SJSA1 (cell line): Measurements from ENCODE around the gene CARMIL3. TPM values are rescaled to one million over a fixed set of nuclear protein-coding genes. Genes with fewer than 3 reads are reported as not detected.
"Not testable (repeated sequence)": the region's sequence is repeated elsewhere in the genome, so short reads cannot be mapped to it uniquely, and the experiment has no call there.

ENCODE experiments used
- DNase-seq, 2 experiments: peaks; one replicate each; pipeline ENCODE4 v3.0.0-alpha.2; 2015 to 2020; ENCODE audit warnings: low spot score in 2 of 2, low read depth in 1 of 2
- H3K27ac ChIP-seq: fragments of 250-450 bp; sonication (Bioruptor Pico); 2 replicates; pipeline ENCODE4 v1.5.1; 2020; ENCODE audit warnings: mild to moderate bottlenecking, moderate library complexity
- H3K27me3 ChIP-seq: fragments of 250-450 bp; sonication (Bioruptor Pico); replicated peaks from 2 replicates; pipeline ENCODE4 v1.5.1; 2020; ENCODE audit warnings: mild to moderate bottlenecking, moderate library complexity
- H3K36me3 ChIP-seq: fragments of 250-450 bp; sonication (Bioruptor Pico); 2 replicates; pipeline ENCODE4 v1.5.1; 2020; ENCODE audit warnings: mild to moderate bottlenecking
- H3K4me1 ChIP-seq: fragments of 250-450 bp; sonication (Bioruptor Pico); replicated peaks from 2 replicates; pipeline ENCODE4 v1.6.1; 2021; ENCODE audit warnings: mild to moderate bottlenecking
- H3K4me3 ChIP-seq: fragments of 250-450 bp; sonication (Bioruptor Pico); 2 replicates; pipeline ENCODE4 v1.5.1; 2020; ENCODE audit warnings: mild to moderate bottlenecking
- H3K9me3 ChIP-seq: fragments of 250-450 bp; sonication (Bioruptor Pico); replicated peaks from 2 replicates; pipeline ENCODE4 v1.5.1; 2020; ENCODE audit warnings: mild to moderate bottlenecking
- total RNA-seq: library from RNA; depleted of rRNA; stranded (reverse); fragments of >200 nt; shearing (Covaris generic); gene quantifications from 2 replicates; pipeline ENCODE4 v1.2.3, GENCODE V29; 2014

CARMIL3 gene
- total RNA-seq, 1 experiment from 2014 or later: not detected

DNA sequence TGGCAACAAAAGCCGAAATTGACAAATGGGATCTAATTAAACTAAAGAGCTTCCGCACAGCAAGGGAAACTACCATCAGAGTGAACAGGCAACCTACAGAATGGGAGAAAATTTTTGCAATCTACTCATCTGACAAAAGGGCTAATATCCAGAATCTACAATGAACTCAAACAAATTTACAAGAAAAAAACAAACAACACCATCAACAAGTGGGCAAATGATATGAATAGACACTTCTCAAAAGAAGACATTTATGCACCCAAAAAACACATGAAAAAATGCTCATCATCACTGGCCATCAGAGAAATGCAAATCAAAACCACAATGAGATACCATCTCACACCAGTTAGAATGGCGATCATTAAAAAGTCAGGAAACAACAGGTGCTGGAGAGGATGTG lies 22.1 kb upstream of the CARMIL3 start:
- H3K27me3 ChIP-seq, DNase-seq, H3K4me3 ChIP-seq: not testable (repeated sequence)

DNA sequence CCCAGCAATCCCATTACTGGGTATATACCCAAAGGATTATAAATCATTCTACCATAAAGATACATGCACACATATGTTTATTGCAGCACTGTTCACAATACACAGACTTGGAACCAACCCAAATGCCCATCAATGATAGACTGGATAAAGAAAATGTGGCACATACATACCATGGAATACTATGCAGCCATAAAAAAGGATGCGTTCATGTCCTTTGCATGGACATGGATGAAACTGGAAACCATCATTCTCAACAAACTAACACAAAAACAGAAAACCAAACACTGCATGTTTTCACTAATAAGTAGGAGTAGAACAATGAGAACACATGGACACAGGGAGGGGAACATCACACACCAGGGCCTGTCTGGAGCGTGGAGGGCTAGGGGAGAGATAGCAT lies 20.5 kb upstream of the CARMIL3 start:
- H3K27me3 ChIP-seq, H3K27ac ChIP-seq, DNase-seq, H3K36me3 ChIP-seq, H3K4me3 ChIP-seq, H3K4me1 ChIP-seq, H3K9me3 ChIP-seq: not testable (repeated sequence)

More for the DNA sequence above, 22.1 kb upstream of the CARMIL3 start:
- not testable (repeated sequence) for H3K27ac ChIP-seq, H3K9me3 ChIP-seq, H3K36me3 ChIP-seq, H3K4me1 ChIP-seq

DNA sequence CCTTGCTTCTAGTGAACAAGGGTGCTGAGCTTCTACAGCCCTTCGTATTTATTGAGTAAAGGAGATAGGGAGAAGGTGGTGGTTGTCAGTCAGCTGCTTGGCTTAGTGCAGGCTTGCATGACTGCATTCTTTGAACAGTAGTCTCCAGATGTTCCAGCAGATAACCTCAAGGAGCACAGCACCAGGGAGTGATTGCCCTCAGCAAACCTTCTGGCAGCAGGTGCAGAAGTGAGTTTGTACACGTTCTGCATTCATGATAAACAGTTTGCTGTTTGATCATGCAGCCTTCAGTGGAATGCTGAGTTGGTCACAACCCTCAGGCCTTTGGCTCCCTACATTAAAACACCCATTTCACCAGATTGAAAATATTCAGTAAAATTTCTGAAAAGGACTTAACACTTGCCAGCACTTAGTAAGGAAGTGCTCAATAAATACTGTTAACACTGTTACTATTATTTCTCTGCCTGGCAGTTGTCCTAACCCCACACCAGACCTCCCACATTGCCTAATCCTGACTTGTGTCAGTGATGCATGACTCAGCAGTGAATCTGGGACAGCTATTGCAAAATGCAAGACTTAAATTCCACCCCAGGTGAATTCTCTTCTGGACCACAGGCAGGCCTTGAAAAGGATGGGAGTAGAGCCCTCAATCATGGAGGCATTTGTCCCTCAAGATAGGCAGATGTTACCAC lies 18.9 kb upstream of the CARMIL3 start:
- no peaks in the 10 kb centered on the region for H3K27me3 ChIP-seq
- peaks cover 4% of the 10 kb centered on the region for H3K4me1 ChIP-seq
- no peak overlapping the region for H3K27ac ChIP-seq
- H3K36me3 ChIP-seq: no peaks in the 10 kb centered on the region
- H3K9me3 ChIP-seq: no peaks in the 10 kb centered on the region
- H3K4me3 ChIP-seq: no peak overlapping the region
- peak in 1 of 2 experiments; percentile 18 for DNase-seq

DNA sequence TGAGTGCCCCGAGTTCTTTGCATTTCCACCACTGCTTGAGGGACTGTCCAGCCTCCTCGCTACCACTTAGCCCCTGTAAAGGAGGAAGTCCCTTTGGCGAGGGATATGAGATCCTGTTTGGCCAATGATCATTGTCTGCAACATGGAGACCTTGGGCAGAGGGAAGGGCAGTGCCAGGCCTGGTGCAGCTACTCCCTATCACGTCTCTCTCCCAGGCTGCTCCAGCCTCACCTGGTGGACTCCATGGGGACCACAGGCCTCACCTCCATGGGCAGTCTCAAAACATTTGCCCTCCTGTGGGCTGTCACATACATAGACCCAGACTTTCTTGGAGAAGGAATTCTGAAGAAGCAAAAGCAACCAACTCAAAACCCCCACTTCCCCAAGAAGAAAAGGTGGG lies 16.0 kb upstream of the CARMIL3 start:
- H3K36me3 ChIP-seq, H3K4me1 ChIP-seq, DNase-seq, H3K27me3 ChIP-seq, H3K9me3 ChIP-seq: not testable (repeated sequence)
- Histone ChIP-seq H3K4me3 (peak overlapping the region; percentile 37), H3K27ac (0 out of 2 replicates have a peak overlapping the region, but pooled peaks have one; percentile 17)

DNA sequence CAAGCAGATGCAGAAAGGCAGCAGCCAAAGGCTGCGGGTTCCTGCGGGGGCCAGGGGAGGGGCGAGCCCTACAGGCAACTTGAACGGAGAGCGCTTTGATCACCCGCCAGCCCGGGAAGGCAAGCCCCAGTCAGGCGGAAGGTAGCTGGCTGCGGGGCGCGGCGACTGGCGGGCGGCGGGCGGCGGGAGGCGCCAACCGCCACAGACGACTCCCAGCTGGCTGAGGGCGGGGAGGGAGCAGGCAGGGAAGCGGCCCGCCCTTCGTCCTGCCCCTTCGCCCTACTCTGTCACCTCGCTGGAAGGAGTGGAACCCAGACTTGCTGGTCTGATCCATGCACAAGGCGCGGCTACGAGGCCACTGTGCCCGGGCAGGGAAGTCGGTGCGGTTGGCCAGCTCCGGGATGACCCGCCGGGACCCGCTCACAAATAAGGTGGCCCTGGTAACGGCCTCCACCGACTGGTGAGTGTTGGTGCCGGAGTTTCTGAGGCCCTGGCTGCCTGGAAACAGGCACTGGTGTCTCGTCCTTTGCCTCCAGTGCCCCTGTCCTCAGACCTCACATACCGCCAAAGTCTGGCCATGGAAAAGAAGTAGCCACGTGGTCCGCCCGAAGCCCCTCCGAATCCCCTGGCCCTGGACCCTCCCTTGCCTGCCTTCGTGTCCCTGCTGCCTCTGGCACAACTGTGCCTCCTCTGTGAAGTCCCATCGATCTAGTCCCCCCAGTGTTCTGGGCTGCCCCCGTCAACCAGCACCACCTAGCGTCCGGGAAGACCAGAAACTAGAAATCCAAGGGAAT lies 15.4 kb upstream of the CARMIL3 start:
- Histone ChIP-seq H3K9me3 (no peaks in the 10 kb centered on the region), H3K27ac (0 out of 2 replicates have a peak overlapping the region, but pooled peaks have one; percentile 17), H3K36me3 (no peaks in the 10 kb centered on the region), H3K4me3 (peak overlapping the region; percentile 37), H3K27me3 (no peaks in the 10 kb centered on the region), H3K4me1 (peaks cover 4% of the 10 kb centered on the region)
- peak; percentile 72 to 75 for DNase-seq

DNA sequence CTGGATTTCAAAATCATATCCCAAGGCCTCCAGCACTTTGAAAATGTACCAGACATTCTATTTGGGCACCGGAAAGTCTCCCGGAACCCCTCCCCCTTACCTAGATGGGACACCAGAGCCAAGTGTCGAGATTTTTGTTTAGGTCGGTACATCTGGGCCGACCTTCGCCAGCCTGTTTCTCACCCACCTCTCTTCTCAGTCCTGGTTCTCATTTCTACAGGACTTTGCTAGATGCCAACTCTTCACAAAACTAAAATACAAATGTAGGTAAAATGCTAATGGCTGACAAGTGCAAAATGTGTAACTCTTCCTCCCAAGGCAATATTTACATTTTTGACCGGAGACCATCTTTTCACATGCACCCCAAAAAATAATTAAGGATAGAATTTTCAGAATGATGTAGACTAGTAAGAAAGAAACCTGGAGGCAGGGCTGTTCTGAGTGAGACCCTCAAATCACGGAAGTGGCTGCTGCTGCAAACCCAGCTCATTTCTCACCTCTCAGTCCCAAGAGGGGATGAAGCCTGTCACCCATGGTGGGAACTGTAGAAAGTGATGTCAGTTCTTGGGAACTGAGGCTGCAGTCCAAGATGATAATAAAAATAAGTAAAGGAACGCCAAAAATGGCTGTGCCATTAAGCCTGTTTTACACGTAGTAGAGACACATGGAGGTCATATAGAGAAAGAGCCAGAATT lies 14.7 kb upstream of the CARMIL3 start:
- H3K36me3 ChIP-seq, H3K9me3 ChIP-seq, H3K27ac ChIP-seq, H3K27me3 ChIP-seq, DNase-seq, H3K4me1 ChIP-seq: not testable (repeated sequence)
- peak overlapping the region; percentile 37 for H3K4me3 ChIP-seq

DNA sequence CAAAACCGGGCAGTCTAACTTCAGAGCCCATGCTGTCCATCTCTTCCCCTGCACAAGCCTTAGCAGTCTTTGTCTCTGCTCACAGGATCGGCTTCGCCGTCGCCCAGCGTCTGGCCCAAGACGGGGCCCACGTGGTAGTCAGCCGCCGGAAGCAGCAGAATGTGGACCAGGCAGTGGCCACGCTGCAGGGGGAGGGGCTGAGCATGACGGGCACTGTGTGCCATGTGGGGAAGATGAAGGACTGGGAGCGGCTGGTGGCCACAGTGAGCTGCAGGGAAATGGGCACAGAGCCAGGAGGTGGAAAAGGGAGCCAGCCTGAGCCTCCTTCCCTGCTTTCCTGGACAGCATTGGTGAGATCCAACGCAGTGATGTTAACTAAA lies 14.2 kb upstream of the CARMIL3 start:
- H3K27me3 ChIP-seq: no peaks in the 10 kb centered on the region
- H3K4me1 ChIP-seq: peaks cover 4% of the 10 kb centered on the region
- no peak for DNase-seq
- H3K36me3 ChIP-seq: no peaks in the 10 kb centered on the region
- H3K4me3 ChIP-seq: no peak overlapping the region
- no peaks in the 10 kb centered on the region for H3K9me3 ChIP-seq
- no peak overlapping the region for H3K27ac ChIP-seq

DNA sequence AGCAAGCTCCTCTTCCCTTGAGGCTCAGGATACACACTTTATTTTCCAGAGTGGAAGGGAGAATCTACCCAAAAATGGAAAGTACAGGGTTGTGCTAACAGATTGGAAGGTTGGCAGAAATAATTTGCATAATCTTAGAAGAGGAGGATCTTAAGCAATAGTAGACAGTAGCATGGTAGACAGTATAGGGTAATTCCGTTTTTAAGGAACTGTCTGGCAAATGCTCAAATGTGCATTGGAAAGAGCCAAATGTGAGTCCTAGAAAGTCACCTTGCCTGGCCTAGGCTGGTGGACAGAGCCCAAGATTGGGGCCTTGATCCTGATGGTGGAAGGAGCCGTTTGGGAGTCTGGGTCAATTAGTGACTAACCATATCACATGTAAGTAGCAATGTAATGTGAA lies 13.1 kb upstream of the CARMIL3 start:
- DNase-seq: no peak
- H3K27me3 ChIP-seq: no peaks in the 10 kb centered on the region

DNA sequence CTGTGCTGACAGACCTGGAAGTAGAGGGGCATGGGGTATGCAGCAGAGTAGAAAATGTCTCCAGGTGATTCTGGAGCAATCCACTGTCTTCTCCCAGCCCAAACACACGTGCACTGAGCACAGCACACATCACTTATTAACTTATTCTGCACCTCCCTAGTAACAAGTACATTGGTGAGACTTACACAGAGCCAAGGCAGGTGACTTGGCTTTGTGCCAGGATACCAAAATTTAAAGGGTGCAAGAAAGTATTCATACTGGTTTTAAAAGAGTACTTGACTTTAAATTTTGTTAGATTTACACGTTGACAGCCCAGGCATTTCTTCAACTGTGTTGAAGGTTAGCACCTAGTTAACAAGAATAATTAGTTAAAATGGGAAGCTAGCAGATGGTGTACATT lies 11.1 kb upstream of the CARMIL3 start:
- Histone ChIP-seq H3K4me3 (no peak overlapping the region), H3K9me3 (no peaks in the 10 kb centered on the region), H3K27me3 (no peaks in the 10 kb centered on the region), H3K4me1 (peaks cover 4% of the 10 kb centered on the region), H3K27ac (no peak overlapping the region), H3K36me3 (no peaks in the 10 kb centered on the region)
- DNase-seq: no peak

More for the DNA sequence above, 13.1 kb upstream of the CARMIL3 start:
- no peak overlapping the region for H3K4me3 ChIP-seq
- no peaks in the 10 kb centered on the region for H3K9me3 ChIP-seq
- H3K27ac ChIP-seq: no peak overlapping the region
- H3K4me1 ChIP-seq: peaks cover 4% of the 10 kb centered on the region
- no peaks in the 10 kb centered on the region for H3K36me3 ChIP-seq

DNA sequence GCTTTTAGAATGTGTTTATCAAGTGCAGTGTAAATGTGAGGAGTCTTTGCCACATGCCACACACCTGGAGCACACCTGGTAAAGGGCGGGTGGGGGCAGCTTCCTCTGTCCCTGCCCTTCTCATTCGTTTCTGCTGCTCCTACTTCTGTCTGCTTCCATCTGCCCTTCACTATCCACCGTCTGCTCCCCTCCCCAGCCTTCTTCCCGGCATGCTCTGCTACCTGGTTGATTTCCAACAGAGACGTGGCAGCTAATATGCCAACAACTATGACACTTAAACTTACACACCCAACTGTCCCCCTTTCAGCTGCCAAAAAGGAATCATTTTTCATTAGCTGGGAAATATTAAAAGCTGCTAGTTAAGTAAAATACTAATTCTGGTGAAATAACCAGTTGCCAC lies 9.1 kb upstream of the CARMIL3 start:
- DNase-seq: no peak

DNA sequence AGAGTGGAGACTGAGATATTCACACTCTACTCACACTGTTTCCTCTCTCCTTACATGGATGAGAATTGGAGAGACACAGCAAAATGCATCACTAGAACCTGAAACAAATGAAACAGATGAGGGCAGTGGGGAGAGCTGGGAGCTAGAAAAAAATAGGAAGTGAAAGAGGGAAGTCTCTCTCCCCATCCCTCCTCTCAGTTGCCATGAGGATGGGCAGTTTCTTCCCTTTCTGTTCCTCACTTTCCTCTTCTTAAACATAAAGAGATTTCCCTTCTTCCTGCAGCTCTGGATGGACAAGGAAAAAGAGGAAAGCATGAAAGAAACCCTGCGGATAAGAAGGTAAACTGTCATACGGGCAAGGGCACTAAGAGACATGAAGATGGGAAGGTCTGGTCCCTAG lies 2.8 kb upstream of the CARMIL3 start:
- not testable (repeated sequence) for H3K4me3 ChIP-seq, H3K36me3 ChIP-seq, DNase-seq, H3K27ac ChIP-seq, H3K9me3 ChIP-seq
- peaks cover 15% of the 10 kb centered on the region for H3K27me3 ChIP-seq
- H3K4me1 ChIP-seq: peaks cover 11% of the 10 kb centered on the region

More for the DNA sequence above, 9.1 kb upstream of the CARMIL3 start:
- Histone ChIP-seq H3K9me3 (no peaks in the 10 kb centered on the region), H3K27ac (no peak overlapping the region), H3K4me3 (no peak overlapping the region), H3K27me3 (no peaks in the 10 kb centered on the region), H3K36me3 (no peaks in the 10 kb centered on the region), H3K4me1 (no peaks in the 10 kb centered on the region)

DNA sequence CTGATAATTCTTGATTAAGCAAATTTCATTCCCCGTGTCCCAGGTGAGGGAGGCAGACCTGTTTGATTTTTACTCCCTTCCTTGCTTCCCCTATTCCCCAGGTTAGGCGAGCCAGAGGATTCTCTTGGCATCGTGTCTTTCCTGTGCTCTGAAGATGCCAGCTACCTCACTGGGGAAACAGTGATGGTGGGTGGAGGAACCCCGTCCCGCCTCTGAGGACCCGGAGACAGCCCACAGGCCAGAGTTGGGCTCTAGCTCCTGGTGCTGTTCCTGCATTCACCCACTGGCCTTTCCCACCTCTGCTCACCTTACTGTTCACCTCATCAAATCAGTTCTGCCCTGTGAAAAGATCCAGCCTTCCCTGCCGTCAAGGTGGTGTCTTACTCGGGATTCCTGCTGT lies 1.1 kb upstream of the CARMIL3 start:
- Histone ChIP-seq H3K4me1 (peaks cover 11% of the 10 kb centered on the region), H3K27me3 (peaks cover 15% of the 10 kb centered on the region)
- not testable (repeated sequence) for H3K36me3 ChIP-seq, H3K27ac ChIP-seq, H3K9me3 ChIP-seq, DNase-seq, H3K4me3 ChIP-seq

DNA sequence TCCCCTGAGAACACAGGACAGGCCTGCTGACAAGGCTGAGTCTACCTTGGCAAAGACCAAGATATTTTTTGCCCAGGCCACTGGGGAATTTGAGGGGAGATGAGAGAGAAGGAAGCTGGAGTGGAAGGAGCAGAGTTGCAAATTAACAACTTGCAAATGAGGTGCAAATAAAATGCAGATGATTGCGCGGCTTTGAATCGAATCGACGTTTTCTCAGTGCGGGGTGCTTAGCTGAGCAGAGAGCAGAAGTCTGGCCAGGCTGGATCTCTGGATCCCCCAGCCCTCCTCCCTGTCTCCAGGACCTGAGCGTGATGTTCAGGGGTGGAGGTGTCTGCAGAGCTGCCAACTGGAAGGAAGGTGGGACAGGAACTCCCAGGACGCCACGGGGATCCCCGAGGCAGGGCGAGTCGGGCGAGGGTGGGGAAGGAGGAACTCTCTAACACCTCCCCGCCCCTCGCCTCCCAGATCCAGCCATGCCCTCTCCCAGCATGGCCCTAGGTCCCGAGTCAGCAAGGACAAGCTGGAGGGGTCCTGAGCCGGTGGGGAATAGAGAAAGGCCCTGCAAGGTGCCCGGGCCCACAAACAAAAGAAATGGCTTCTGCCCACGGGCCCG lies 527 bp upstream of the CARMIL3 start:
- Histone ChIP-seq H3K4me1 (peaks cover 11% of the 10 kb centered on the region), H3K9me3 (0 out of 2 replicates have a peak, but pooled peaks cover 2% of the 10 kb centered on the region), H3K27ac (no peak overlapping the region), H3K36me3 (no peaks in the 10 kb centered on the region), H3K27me3 (peaks cover 15% of the 10 kb centered on the region), H3K4me3 (peak overlapping the region; percentile 28)
- DNase-seq: peak in 1 of 2 experiments; percentile 35
